IPS-15b (cell line): ENCODE results near the gene TRIM69.
"Not testable (repeated sequence)": the region's sequence is repeated elsewhere in the genome, so short reads cannot be mapped to it uniquely, and the experiment has no call there.

Experiments
- H3K27me3 ChIP-seq: one replicate; pipeline ENCODE4 v1.6.1; 2013; ENCODE audit warnings: low read length; ENCODE audit not compliant: control insufficient read depth, insufficient read depth
- H3K36me3 ChIP-seq: one replicate; pipeline ENCODE4 v1.6.1; 2013; ENCODE audit warnings: low read length; ENCODE audit not compliant: control insufficient read depth, insufficient read depth
- H3K4me1 ChIP-seq: one replicate; pipeline ENCODE4 v1.6.1; 2013; ENCODE audit warnings: mild to moderate bottlenecking, low read length; ENCODE audit not compliant: control insufficient read depth, insufficient read depth
- H3K4me3 ChIP-seq: one replicate; pipeline ENCODE4 v1.5.1; 2013; ENCODE audit warnings: low read depth, low read length
- H3K9ac ChIP-seq: one replicate; pipeline ENCODE4 v1.6.1; 2013; ENCODE audit warnings: low read depth, mild to moderate bottlenecking, low read length
- H3K9me3 ChIP-seq: one replicate; pipeline ENCODE4 v1.6.1; 2013; ENCODE audit warnings: mild to moderate bottlenecking, low read length; ENCODE audit not compliant: control insufficient read depth, insufficient read depth

The TRIM69 gene

DNA sequence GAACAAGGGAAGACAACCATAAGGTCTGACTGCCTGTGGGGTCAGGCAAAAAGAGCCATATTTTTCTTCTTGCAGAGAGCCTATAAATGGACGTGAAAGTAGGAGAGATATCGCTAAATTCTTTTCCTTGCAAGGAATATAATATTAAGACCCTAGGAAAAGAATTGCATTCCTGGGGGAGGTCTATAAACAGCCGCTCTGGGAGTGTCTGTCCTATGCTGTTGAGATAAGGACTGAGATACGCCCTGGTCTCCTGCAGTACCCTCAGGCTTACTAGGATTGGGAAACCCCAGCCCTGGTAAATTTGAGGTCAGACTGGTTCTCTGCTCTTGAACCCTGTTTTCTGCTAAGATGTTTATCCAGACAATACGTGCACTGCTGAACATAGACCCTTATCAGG lies 34.4 kb downstream of the TRIM69 start:
- not testable (repeated sequence) for H3K27me3 ChIP-seq

GRCh38 chr15:44775953-44776352 lies 39.6 kb downstream of the TRIM69 start:
- Histone ChIP-seq H3K4me3 (no peak overlapping the region), H3K4me1 (no peaks in the 10 kb centered on the region), H3K9ac (no peak overlapping the region), H3K27me3 (no peaks in the 10 kb centered on the region), H3K9me3 (no peaks in the 10 kb centered on the region), H3K36me3 (no peaks in the 10 kb centered on the region)

More for the DNA sequence above, 34.4 kb downstream of the TRIM69 start:
- H3K9me3 ChIP-seq, H3K4me3 ChIP-seq, H3K9ac ChIP-seq, H3K36me3 ChIP-seq, H3K4me1 ChIP-seq: not testable (repeated sequence)

DNA sequence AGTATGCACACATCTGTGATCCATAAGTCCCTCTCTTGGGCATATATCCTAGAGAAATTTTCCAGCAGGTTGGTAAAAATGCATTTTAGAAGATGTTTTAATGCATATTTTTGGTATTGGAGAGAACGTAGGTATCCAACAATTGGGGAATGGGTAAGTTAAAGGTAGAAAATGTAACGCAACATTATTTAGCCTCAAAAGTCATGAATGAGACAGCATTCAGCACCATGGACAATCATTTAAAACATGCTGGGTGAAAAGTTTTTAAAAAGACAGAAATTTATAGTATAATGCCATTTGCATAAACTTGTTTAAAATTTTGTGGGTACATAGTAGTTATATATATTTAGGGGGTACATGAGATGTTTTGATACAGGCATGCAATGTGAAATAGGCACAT lies 43.4 kb downstream of the TRIM69 start:
- Histone ChIP-seq H3K27me3 (no peaks in the 10 kb centered on the region), H3K4me3 (no peak overlapping the region), H3K36me3 (no peaks in the 10 kb centered on the region), H3K9me3 (no peaks in the 10 kb centered on the region), H3K9ac (no peak overlapping the region), H3K4me1 (no peaks in the 10 kb centered on the region)

GRCh38 chr15:44780608-44781007 lies 44.3 kb downstream of the TRIM69 start:
- no peaks in the 10 kb centered on the region for H3K4me1 ChIP-seq
- no peaks in the 10 kb centered on the region for H3K36me3 ChIP-seq
- H3K9me3 ChIP-seq = no peaks in the 10 kb centered on the region
- H3K27me3 ChIP-seq = no peaks in the 10 kb centered on the region
- no peak overlapping the region for H3K9ac ChIP-seq
- H3K4me3 ChIP-seq = no peak overlapping the region

DNA sequence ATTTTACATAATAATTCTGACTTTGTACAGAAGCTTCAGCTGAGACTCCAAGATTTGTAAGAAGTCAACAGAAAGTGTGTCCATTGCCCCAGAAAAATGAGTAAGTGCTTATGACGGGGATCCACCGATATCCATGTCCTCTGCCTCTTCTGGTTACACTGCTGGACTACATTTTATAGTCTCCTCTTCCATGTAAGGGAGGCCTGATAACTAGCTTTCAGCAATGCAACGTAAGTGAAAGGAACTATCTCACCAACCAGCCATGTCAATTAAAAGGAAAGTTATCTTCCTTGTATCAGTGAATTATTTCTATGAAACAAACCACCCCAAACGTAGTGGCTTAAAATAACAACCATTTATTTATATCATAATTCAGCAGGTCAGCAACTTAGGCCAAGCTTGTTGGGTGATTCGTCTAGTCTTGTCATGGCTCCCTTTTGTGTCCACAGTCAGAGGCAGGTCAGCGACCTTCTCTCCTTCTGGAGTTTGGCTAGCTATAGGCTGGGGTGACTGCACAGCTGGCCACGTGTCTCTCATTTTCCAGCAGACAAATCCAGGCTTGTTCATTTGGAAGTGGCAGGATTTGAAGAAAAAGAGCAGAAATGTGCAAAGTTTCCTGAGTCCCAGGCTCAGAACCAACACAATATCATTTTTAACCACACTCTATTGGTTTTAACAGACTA lies 44.9 kb downstream of the TRIM69 start:
- H3K27me3 ChIP-seq = no peaks in the 10 kb centered on the region
- H3K4me3 ChIP-seq = no peak overlapping the region
- no peaks in the 10 kb centered on the region for H3K4me1 ChIP-seq
- H3K9ac ChIP-seq = no peak overlapping the region
- H3K36me3 ChIP-seq = no peaks in the 10 kb centered on the region
- H3K9me3 ChIP-seq = no peaks in the 10 kb centered on the region

DNA sequence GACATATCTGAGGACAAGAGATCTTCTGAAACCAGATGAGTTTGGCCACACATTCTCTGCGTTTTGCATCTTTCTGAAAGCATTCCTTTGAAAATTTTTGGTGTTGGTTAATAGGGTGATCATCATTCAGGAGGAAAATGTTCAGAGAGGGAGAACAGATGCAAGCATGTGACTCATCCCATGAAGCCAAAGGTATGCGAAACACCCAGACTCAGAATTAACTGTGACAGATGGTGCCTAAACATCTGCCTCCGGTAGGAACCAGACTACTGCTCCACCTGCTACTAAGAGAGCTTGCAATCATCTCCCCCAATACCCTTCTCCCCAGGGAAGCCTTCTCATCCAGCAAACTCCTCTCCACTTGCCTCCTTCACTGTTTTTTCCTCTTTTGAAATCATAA lies 46.2 kb downstream of the TRIM69 start:
- H3K4me3 ChIP-seq = no peak overlapping the region
- H3K27me3 ChIP-seq = no peaks in the 10 kb centered on the region
- no peaks in the 10 kb centered on the region for H3K9me3 ChIP-seq
- no peaks in the 10 kb centered on the region for H3K4me1 ChIP-seq
- no peaks in the 10 kb centered on the region for H3K36me3 ChIP-seq
- no peak overlapping the region for H3K9ac ChIP-seq

DNA sequence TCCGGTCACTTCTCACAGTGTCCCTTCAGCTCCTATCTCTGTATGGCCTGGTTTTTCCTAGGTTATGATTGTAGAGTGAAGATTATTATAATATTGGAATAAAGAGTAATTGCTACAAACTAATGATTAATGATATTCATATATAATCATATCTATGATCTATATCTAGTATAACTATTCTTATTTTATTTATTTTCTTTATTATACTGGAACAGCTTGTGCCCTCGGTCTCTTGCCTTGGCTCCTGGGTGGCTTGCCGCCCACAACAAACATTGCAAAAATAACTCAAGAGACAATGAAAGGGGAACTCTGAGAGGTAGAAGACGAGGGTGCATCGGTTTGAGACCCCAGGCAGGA lies 48.6 kb downstream of the TRIM69 start:
- H3K9me3 ChIP-seq, H3K27me3 ChIP-seq, H3K4me3 ChIP-seq, H3K9ac ChIP-seq, H3K4me1 ChIP-seq, H3K36me3 ChIP-seq: not testable (repeated sequence)

DNA sequence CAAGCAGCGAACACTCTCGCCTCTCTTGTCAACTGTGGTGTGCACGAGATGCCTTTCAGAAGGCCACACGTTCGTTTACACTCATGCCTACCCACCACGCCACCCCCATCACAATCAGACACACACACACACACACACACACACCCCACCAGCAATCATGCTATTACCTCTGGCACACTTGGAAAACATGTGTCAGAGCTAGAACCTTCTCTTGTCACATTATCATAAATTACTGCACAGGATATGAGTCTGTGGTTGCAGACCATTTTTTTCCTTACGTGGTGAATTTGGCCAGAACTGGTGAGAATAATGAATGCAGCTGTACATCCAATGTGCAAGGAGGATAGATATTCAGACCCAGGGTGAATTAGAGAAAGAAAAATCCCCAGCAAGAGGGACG lies 52.4 kb downstream of the TRIM69 start:
- no peaks in the 10 kb centered on the region for H3K36me3 ChIP-seq
- H3K9ac ChIP-seq = no peak overlapping the region
- no peaks in the 10 kb centered on the region for H3K9me3 ChIP-seq
- no peaks in the 10 kb centered on the region for H3K27me3 ChIP-seq
- no peak overlapping the region for H3K4me3 ChIP-seq
- no peaks in the 10 kb centered on the region for H3K4me1 ChIP-seq

- Histone ChIP-seq H3K4me3 (no peak overlapping the region), H3K4me1 (no peaks in the 10 kb centered on the region), H3K9ac (no peak overlapping the region), H3K36me3 (no peaks in the 10 kb centered on the region), H3K9me3 (no peaks in the 10 kb centered on the region), H3K27me3 (no peaks in the 10 kb centered on the region)
Observed at GRCh38 chr15:44790215-44790614, 53.9 kb downstream of the TRIM69 start.

- no peak overlapping the region for H3K4me3 ChIP-seq
- no peaks in the 10 kb centered on the region for H3K36me3 ChIP-seq
- no peak overlapping the region for H3K9ac ChIP-seq
- no peaks in the 10 kb centered on the region for H3K9me3 ChIP-seq
- H3K27me3 ChIP-seq = no peaks in the 10 kb centered on the region
- no peaks in the 10 kb centered on the region for H3K4me1 ChIP-seq
Observed at GRCh38 chr15:44790656-44791055, 54.3 kb downstream of the TRIM69 start.

DNA sequence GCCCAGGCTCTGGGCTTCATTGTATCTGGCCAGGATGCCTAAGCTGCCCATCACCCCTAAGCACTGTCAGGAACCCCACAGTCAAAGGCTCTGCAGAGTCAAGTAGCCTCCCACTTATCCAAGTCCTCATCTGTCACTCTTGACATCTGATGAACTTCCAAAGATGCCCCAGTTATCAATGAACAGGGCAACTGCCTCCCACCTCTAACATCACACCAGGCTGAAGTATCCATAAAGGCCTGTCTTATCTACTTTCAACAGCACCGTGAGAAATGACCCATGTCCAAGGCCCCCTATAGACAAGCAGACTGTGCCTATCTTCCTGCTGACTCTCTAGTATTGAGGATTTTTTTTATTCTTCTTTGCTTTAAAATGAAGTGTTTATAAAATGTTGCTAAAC lies 56.4 kb downstream of the TRIM69 start:
- Histone ChIP-seq H3K9me3 (no peaks in the 10 kb centered on the region), H3K4me3 (no peak overlapping the region), H3K4me1 (no peaks in the 10 kb centered on the region), H3K9ac (no peak overlapping the region), H3K36me3 (no peaks in the 10 kb centered on the region), H3K27me3 (no peaks in the 10 kb centered on the region)

DNA sequence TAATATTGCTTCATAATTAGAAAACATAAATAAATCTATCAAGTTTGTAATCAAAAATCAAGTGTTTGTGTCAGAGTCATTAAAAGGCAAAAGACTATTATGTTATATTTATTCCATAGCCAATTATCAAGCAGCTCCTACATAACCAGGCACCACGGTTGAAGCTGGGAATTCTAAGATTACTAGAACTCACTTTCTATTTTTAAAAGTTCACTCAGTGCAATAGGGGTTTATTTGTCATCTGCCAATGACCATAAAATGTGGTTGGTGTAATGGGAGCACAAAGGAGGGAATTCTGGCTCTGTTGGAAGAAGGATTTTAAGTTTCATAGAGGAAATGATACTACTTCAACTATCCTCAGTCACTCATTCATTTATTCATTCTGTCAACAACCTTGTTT lies 57.7 kb downstream of the TRIM69 start:
- Histone ChIP-seq H3K36me3 (no peaks in the 10 kb centered on the region), H3K9ac (no peak overlapping the region), H3K27me3 (no peaks in the 10 kb centered on the region), H3K4me1 (no peaks in the 10 kb centered on the region), H3K4me3 (no peak overlapping the region), H3K9me3 (no peaks in the 10 kb centered on the region)
